H1 (cell line): ENCODE measurements around the gene PTPRH. TPM values are rescaled to one million over a fixed set of nuclear protein-coding genes. Genes with fewer than 3 reads are reported as not detected.

ENCODE experiments used
- MAFK ChIP-seq: IDR thresholded peaks from 2 replicates; pipeline ENCODE4 v1.6.1; 2012; ENCODE audit warnings: low read depth, mild to moderate bottlenecking, improper control_type of control experiment, low read length
- YY1 ChIP-seq: IDR thresholded peaks from 2 replicates; pipeline ENCODE4 v1.6.1; 2011; ENCODE audit warnings: low read depth, mild to moderate bottlenecking, low read length
- polyA plus RNA-seq, 7 experiments: library from polyadenylated mRNA; depleted of rRNA in 3 of 7; stranded (reverse) in 5 of 7; unstranded in 2 of 7; fragments of >200 nt in 5 of 7; fragments of 200-250 nt in 2 of 7; gene quantifications; 1 replicate in 5 of 7; 2 replicates in 1 of 7; 4 replicates in 1 of 7; pipeline versions ENCODE4 v1.2.1 to v1.2.3, GENCODE V29; 2011 to 2013; ENCODE audit warnings: missing spikeins in 2 of 7, mixed read lengths in 2 of 7
- total RNA-seq: library from RNA; stranded (reverse); fragmentation: NEBNext Ultra II Directional; extraction: Animal tissue kit (Norgen Biotek cat#: 25700); gene quantifications from 2 replicates; pipeline ENCODE4 v1.2.1, GENCODE V29; 2021

Gene PTPRH
- total and polyA plus RNA-seq, 2 of the 8 experiments (the other 6 are each of a cell fraction or from before 2014, with no cell fraction given), result 0.30 to 0.39 TPM

GRCh38 chr19:55137915-55138314, 71.4 kb downstream of the PTPRH start (continued):
- no peak for TF ChIP-seq MAFK
- no peak for TF ChIP-seq YY1
